Heart left ventricle (tissue), 13 donors: ENCODE results near the gene NPM1.

Experiments
- CTCF ChIP-seq, 12 donors: fragments of 200-600 bp; sonication (generic) in 4 of 12; IDR thresholded peaks; one replicate each; pipeline versions ENCODE4 v1.5.0 to v1.8.0; 2018 to 2022; ENCODE audit warnings: antibody characterized with exemption in 12 of 12, mild to moderate bottlenecking in 5 of 12
- POLR2A ChIP-seq, 2 donors: fragments of 450-650 bp; IDR thresholded peaks; one replicate each; pipeline ENCODE4 v1.6.1; 2017; ENCODE audit warnings: antibody characterized with exemption in 2 of 2, mild to moderate bottlenecking in 2 of 2, moderate library complexity in 2 of 2
- donor health status: ischemic (EF 13 %, LVEDD 7.1; RV severe dilation, severe dysfunction).
- donor health status: DM: no; HTN: yes; CAD: no.
- donor health status: DM: no; HTN: no; CAD: no.
- donor health status: ischemic (EF 25% LVEDD 6.9; RV normal size, moderate dysfunction).
- donor health status: ischemic (EF 25% LVEDD 5.7; RV mildly dilated, moderate dysfunction).
- donor health status: ischemic (EF 35%, LVEDD 5.7; RV mildly dilated, moderate dysfunction).
- donor health status: nonischemic (EF 11% LVEDD 7.7; RV severe dilation, severe dysfunction).
- donor health status: DM: yes; HTN: yes; CAD: no.
- donor health status: PGD.
- donor health status: ischemic (EF 29% LVEDD 5.4; RV normal size, mild dysfunction).
- donor health status: nonischemic (EF 23%, LVEDD 6.1; RV moderate dilation, normal function).

GRCh38 chr5:171420431-171421241, 33.0 kb downstream of the NPM1 start:
- no peak for TF ChIP-seq POLR2A (IDR thresholded peaks at IDR 0.05)
- TF ChIP-seq CTCF (IDR thresholded peaks at IDR 0.05) = no peak
